ENCODE measurements around the gene BCL2L14.
A peak's percentile ranks its signal among the peaks of the same experiment; 100 is the strongest.

BCL2L14 gene, protein sequence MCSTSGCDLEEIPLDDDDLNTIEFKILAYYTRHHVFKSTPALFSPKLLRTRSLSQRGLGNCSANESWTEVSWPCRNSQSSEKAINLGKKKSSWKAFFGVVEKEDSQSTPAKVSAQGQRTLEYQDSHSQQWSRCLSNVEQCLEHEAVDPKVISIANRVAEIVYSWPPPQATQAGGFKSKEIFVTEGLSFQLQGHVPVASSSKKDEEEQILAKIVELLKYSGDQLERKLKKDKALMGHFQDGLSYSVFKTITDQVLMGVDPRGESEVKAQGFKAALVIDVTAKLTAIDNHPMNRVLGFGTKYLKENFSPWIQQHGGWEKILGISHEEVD

GRCh38 chr12:12070674-12071656, at the start of gene BCL2L14:
TSS of gene BCL2L14 (plus strand) at chr12:12070939. CDS start at chr12:12079306, 8,367 bp downstream.
- no peak for DNase-seq

DNA sequence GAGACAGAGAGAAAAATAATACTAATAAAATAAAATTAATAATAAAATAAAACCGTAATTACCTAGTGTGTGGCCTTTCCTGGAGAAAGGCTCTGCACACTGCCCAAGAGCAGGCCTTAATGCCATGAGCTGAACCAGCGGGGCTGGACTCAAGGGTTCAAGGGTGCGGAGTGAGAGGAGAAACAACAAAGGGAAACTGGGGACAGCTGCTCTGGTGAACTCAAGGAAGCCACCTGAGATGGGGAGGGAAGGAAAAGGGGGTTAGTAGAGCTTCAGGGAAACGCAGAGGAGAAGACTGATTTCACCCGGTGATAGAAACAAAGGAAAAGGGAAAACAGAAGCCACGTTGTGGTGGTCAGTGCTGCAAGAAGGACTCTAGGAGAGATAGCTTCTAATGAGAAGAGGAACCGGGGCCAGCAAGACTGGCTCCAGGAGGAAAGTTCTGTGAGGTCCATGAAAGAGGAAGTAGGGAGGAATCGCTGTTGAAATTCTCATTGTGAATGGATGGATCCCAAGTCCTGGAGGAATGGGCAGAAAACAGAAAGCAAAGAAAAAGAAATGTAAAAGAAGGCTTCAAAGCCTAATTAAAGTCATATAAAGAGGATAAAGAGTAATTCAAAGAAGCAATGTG, 48.3 kb upstream of the BCL2L14 start:
- no peak for DNase-seq

GRCh38 chr12:12023456-12023855, 47.3 kb upstream of the BCL2L14 start:
- no peak for DNase-seq

DNA sequence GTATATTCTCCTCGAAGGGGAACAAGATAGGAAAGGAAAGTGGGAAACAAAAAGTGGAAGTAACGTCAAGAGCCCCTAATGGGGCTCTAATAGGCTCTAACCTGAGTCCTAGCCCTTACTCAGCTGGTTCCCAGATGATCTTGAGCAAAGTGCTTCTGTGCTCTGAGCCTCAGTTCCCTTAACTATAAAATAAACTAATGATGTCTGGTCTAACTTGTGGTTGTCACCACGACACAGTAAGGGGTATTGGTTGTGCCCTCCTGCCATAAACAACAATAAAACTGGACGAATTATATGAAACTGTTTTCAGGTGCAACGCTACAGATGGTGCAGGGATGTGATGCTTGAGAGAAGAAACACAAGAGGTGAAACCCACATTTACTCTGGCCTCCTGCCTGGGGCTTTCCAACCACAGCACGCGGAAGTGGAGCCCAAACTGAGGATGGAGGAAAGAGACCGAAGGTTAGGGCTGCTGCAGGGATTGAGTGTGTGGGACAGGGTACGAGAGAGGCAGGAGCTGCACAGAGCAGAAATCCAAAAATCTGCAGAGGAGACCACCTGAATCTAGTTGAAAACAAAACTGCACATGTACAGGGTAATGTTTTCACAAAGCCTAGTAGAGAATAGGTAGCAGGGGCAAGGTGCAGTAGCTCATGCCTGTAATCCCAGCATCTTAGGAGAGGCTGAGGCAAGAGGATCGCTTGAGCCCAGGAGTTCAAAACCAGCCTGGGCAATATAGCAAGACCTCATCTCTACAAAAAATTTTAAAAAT, 45.6 kb upstream of the BCL2L14 start:
- DNase-seq, result no peak

- no peak for DNase-seq
These were observed 44.8 kb upstream of the BCL2L14 start for GRCh38 chr12:12025799-12026386.

- no peak for DNase-seq
These were observed 41.9 kb upstream of the BCL2L14 start for GRCh38 chr12:12028668-12029402.

GRCh38 chr12:12029653-12030052, 41.1 kb upstream of the BCL2L14 start:
- DNase-seq, result no peak

- no peak for DNase-seq
These were observed 38.4 kb upstream of the BCL2L14 start for GRCh38 chr12:12032260-12032791.

- DNase-seq, result peak; percentile 62
These were observed 37.6 kb upstream of the BCL2L14 start for GRCh38 chr12:12032851-12033797.

DNA sequence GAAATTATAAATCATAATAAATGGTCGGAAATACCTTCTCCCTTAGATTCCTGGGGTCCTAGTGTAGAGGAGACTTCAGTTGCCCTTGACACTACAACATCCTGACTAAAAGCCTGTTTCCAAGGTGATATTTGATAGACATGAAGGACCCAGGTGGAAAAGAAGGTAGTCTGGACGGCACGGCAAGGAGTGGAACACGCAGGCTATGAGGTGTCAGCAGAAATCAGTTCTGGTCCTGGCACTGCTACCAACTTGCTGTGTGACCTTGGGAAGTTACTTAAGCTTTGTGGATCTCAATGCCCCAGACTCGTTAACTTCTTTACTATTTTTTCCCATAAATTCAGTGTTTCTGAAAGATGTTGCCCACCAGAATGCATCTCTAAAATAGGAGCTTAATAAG, 36.9 kb upstream of the BCL2L14 start:
- DNase-seq, result no peak

- DNase-seq, result no peak
These were observed 36.4 kb upstream of the BCL2L14 start for GRCh38 chr12:12034344-12034743.

- DNase-seq, result no peak
These were observed 35.5 kb upstream of the BCL2L14 start for GRCh38 chr12:12035229-12035628.

DNA sequence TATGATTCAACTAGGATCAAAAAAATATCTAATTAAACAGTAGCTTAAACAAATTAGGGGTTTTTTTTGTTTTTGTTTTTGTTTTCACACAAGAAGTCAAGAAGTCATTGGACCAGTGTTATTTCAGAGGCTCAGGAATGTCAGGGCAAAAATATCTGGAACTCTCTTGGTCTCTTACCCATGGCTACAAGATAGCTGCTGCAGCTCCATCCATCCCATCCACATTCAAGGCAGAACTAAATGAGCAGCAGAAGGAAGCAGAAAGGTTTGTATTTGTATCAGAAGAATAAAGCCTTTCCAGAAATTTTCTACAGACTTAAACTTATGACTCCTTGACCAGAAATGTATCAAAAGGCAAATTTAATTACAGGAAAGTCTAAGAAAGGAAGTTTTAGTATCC, 33.8 kb upstream of the BCL2L14 start:
- no peak for DNase-seq

GRCh38 chr12:12039897-12040296, 30.8 kb upstream of the BCL2L14 start:
- no peak for DNase-seq

DNA sequence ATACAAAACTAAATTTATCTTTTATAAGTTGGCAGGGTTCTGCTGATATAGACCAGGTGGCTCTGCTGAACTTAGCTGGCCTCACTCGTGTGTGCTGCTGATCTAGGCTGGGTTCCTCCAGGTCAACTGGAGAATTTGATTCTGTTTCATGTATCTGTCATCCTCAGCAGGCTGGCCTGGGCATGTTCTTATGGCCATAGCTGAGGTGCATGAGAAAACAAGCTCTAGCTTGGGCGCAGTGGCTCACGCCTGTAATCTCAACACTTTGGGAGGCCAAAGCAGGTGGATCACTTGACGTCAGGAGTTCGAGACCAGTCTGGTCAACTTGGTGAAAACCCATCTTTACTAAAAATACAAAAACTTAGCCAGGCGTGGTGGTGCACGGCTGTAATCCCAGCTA, 24.3 kb upstream of the BCL2L14 start:
- no peak for DNase-seq

- DNase-seq, result no peak
These were observed 23.1 kb upstream of the BCL2L14 start for GRCh38 chr12:12047682-12048081.

DNA sequence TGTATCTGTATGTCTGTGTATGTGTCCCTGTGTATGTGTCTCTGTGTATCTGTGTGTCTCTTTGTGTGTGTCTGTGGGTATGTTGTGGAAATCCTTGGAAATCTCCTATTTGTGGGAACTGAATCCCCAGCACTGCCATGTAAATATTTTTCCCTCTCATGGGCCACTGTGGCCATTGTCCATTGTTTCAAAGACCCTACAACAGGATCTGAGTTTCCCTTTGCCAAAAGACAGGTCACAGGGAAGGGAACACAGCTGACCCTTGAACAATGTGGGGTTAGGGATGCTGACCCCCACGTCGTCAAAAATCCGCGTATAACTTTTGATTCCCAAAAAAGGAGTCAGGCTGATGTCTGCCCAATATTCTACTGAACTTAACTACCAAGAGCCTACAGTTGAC, 22.5 kb upstream of the BCL2L14 start:
- no peak for DNase-seq

DNA sequence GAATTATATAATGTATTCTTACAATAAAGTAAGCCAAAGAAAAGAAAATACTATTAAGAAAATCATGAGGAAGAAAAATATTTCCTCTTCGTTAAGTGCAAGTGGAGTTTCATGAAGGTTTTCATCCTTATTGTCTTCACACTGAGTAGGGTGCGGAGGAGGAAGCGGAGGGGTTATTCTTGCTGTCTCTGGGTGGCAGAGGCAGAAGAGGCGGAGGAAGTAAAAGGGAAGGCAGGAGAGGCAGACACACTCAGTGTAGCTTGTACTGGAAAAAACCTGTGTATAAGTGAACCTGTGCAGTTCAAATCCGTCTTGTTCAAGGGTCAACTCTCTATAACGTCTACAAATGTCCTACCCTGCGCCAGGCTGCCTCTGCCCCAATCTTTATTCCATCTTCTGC, 22.0 kb upstream of the BCL2L14 start:
- no peak for DNase-seq

DNA sequence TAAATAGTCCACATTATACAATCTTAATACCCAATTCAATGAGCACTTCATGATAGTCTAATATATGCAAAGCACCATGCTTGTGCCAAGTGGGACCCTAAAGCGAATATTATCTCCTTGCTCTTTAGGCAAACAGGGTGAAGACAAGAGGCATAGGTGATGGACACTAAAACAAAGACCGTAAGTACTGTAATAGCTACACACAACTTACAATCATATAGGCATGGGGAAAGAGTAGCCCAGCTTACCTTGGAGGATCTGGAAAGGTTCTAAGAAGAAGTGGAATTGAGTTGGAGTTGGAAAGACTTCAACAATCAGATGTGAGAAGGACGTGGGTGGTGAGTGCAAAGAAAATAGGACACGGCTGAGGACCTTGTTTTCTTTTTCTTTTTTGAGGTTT, 19.1 kb upstream of the BCL2L14 start:
- DNase-seq, result no peak

- DNase-seq, result no peak
These were observed 15.7 kb upstream of the BCL2L14 start for GRCh38 chr12:12054993-12055392.

Data from hematopoietic multipotent progenitor cell treated with erythropoietin and hydrocortisone succinate and interleukin-3 and kit ligand, for 8 days (in vitro differentiated cells).